Panc1 (cell line): Measurements from ENCODE around the gene SOX4.

ENCODE experiments used
- POLR2AphosphoS5 ChIP-seq: IDR thresholded peaks from 2 replicates; pipeline ENCODE4 v1.6.1; 2012; ENCODE audit warnings: mild to moderate bottlenecking, low read depth, low read length, moderate library complexity
- TCF7L2 ChIP-seq: IDR thresholded peaks from 2 replicates; pipeline ENCODE4 v1.6.1; 2011; ENCODE audit warnings: mild to moderate bottlenecking, low read depth, low read length, inconsistent platforms
- TF ChIP-seq, protein P1 (sequence below): fragments of 450-650 bp; IDR thresholded peaks from 2 replicates; pipeline ENCODE4 v1.5.1; 2017; ENCODE audit warnings: mild to moderate bottlenecking
- TF ChIP-seq, protein P2 (sequence below), 2 experiments: IDR thresholded peaks; 2 replicates each; pipeline ENCODE4 v1.6.1; 2011 to 2012; ENCODE audit warnings: low read depth in 2 of 2, control low read depth in 1 of 2, low read length in 1 of 2, mild to moderate bottlenecking in 1 of 2, moderate library complexity in 1 of 2; ENCODE audit not compliant: insufficient read depth in 1 of 2

DNA sequence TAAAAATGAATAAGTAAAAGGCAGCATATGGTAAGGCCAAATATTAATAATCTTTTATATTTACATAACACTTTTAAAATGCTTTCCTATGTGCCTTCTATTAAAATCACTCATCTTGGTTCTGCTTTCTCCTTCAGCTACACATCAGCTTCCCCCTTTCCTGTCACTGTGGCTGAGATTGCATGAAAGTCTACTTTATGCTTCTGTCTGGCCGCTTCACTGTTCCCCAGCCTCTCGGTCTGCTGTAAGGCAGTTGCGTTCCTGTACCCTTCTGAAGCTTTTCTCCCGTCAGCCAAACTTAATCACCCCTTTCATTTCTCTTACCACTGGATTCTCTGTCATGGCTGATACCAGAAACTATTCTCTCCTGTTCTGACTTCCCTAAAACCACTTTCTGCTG, 34.6 kb downstream of the SOX4 start:
- TF ChIP-seq POLR2AphosphoS5 (no peak), TCF7L2 (no peak)
- TF ChIP-seq, protein P1, sequence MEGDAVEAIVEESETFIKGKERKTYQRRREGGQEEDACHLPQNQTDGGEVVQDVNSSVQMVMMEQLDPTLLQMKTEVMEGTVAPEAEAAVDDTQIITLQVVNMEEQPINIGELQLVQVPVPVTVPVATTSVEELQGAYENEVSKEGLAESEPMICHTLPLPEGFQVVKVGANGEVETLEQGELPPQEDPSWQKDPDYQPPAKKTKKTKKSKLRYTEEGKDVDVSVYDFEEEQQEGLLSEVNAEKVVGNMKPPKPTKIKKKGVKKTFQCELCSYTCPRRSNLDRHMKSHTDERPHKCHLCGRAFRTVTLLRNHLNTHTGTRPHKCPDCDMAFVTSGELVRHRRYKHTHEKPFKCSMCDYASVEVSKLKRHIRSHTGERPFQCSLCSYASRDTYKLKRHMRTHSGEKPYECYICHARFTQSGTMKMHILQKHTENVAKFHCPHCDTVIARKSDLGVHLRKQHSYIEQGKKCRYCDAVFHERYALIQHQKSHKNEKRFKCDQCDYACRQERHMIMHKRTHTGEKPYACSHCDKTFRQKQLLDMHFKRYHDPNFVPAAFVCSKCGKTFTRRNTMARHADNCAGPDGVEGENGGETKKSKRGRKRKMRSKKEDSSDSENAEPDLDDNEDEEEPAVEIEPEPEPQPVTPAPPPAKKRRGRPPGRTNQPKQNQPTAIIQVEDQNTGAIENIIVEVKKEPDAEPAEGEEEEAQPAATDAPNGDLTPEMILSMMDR: no peak
- TF ChIP-seq, protein P2, sequence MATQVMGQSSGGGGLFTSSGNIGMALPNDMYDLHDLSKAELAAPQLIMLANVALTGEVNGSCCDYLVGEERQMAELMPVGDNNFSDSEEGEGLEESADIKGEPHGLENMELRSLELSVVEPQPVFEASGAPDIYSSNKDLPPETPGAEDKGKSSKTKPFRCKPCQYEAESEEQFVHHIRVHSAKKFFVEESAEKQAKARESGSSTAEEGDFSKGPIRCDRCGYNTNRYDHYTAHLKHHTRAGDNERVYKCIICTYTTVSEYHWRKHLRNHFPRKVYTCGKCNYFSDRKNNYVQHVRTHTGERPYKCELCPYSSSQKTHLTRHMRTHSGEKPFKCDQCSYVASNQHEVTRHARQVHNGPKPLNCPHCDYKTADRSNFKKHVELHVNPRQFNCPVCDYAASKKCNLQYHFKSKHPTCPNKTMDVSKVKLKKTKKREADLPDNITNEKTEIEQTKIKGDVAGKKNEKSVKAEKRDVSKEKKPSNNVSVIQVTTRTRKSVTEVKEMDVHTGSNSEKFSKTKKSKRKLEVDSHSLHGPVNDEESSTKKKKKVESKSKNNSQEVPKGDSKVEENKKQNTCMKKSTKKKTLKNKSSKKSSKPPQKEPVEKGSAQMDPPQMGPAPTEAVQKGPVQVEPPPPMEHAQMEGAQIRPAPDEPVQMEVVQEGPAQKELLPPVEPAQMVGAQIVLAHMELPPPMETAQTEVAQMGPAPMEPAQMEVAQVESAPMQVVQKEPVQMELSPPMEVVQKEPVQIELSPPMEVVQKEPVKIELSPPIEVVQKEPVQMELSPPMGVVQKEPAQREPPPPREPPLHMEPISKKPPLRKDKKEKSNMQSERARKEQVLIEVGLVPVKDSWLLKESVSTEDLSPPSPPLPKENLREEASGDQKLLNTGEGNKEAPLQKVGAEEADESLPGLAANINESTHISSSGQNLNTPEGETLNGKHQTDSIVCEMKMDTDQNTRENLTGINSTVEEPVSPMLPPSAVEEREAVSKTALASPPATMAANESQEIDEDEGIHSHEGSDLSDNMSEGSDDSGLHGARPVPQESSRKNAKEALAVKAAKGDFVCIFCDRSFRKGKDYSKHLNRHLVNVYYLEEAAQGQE (IDR thresholded peaks at IDR 0.05; ENCODE audit: insufficient read depth in 1 of 2, low read depth in 2 of 2, low read length in 1 of 2): no peak
